NB4 (cell line): ENCODE data around the gene PLCH1.

Experiments used
- DNase-seq: peaks from one replicate; pipeline ENCODE4 v3.0.0; 2010; ENCODE audit warnings: low read depth
- H3K4me3 ChIP-seq: one replicate; pipeline ENCODE4 v1.5.1; 2011; ENCODE audit warnings: mild to moderate bottlenecking, low read depth, low read length, moderate library complexity
- MYC ChIP-seq: IDR thresholded peaks from 2 replicates; pipeline ENCODE4 v1.6.1; 2011; ENCODE audit warnings: low read depth, low read length
- POLR2A ChIP-seq: IDR thresholded peaks from 2 replicates; pipeline ENCODE4 v1.6.1; 2011; ENCODE audit warnings: mild to moderate bottlenecking; ENCODE audit not compliant: insufficient read length; ENCODE audit errors: extremely low read depth
- TF ChIP-seq, protein P1 (sequence below): IDR thresholded peaks from one replicate; pipeline ENCODE4 v1.5.1; 2012; ENCODE audit warnings: low read depth, low read length
- TF ChIP-seq, protein P2 (sequence below): IDR thresholded peaks from 2 replicates; pipeline ENCODE4 v1.6.1; 2011; ENCODE audit warnings: low read depth, low read length

The PLCH1 gene

DNA sequence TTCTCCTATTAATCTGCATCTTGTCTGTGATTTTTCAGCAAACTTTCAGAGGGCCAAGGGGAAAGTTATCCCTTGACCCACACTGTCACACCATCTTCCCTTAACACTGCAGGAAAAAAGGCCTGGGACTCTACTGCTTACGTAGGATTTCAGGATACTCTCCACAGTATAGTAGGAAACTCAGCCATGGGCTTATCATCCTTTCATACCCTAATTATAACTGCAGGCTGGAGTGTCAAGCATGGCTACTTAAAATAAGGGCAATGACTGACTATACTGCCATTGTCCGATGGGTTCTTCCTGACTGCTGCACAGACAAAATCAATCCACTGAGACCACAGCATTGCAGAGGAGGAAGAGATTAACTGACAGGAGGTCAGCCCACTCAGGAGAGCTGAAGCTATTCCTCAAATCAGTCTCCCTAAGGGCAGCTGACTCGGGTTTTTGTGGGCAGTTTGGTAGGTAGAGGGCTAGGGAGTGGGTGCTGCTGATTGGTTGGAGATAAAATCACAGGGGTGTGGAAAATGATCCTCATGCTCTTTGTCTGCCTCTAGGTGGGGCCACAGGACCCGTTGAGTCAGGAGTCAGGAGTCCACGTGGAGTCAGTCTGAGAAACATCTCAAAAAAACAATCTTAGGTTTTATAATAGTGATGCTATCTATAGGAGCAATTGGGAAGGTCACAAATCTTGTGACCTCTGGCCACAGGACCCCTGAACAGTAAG, 333.2 kb downstream of the PLCH1 start:
- peak; percentile 35 for DNase-seq
- TF ChIP-seq, protein P1, sequence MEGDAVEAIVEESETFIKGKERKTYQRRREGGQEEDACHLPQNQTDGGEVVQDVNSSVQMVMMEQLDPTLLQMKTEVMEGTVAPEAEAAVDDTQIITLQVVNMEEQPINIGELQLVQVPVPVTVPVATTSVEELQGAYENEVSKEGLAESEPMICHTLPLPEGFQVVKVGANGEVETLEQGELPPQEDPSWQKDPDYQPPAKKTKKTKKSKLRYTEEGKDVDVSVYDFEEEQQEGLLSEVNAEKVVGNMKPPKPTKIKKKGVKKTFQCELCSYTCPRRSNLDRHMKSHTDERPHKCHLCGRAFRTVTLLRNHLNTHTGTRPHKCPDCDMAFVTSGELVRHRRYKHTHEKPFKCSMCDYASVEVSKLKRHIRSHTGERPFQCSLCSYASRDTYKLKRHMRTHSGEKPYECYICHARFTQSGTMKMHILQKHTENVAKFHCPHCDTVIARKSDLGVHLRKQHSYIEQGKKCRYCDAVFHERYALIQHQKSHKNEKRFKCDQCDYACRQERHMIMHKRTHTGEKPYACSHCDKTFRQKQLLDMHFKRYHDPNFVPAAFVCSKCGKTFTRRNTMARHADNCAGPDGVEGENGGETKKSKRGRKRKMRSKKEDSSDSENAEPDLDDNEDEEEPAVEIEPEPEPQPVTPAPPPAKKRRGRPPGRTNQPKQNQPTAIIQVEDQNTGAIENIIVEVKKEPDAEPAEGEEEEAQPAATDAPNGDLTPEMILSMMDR, result no peak
- peak; percentile 13; the same call in 1 of the 2 replicates for TF ChIP-seq MYC

DNA sequence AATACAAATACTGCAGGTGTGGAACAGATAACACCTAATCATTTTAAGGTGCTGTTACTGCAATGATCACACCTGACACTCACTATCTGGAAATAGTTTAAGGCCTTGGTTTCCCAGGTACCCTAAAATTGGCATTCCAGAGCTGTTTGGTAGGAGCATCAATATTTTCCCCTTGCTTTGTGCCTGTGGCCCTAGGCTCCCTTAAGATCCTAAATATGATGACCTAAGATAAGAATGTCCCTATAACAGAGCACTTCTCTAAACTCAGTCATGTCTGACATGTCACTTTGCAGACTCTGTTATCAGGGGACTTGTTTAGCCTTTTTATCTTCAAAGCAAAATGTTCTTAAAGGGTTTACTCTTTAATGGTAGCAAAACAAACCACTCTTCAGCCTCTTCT, 335.5 kb downstream of the PLCH1 start:
- no peak overlapping the region for H3K4me3 ChIP-seq
- TF ChIP-seq, protein P2, sequence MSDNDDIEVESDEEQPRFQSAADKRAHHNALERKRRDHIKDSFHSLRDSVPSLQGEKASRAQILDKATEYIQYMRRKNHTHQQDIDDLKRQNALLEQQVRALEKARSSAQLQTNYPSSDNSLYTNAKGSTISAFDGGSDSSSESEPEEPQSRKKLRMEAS, result no peak
- TF ChIP-seq MYC (no peak), POLR2A (no peak)
- TF ChIP-seq, protein P1, result no peak

More for the DNA sequence above, 333.2 kb downstream of the PLCH1 start:
- H3K4me3 ChIP-seq, result no peak overlapping the region

DNA sequence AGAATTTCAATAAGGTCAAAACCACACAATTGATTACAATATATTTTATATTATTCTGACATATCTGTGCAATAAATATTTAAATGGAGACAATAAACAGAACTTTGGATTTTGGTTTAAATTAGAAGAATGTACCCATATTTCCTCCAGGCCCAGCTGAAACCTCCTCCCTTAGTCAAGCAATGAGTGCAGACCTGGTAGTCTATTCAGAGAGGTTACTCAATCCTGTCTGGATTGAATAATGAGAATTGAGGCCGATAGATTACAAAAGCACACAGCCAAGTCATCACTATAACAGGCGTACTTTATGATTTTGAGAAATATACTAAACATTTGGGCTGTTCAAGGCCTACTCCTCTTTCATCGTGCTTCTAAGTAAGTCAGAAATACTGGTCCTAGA, 336.9 kb downstream of the PLCH1 start:
- H3K4me3 ChIP-seq, result no peak overlapping the region
- no peak for DNase-seq
- TF ChIP-seq, protein P2, result no peak
- TF ChIP-seq, protein P1, result no peak
- TF ChIP-seq MYC (no peak), POLR2A (no peak)

More for the DNA sequence above, 335.5 kb downstream of the PLCH1 start:
- no peak for DNase-seq

DNA sequence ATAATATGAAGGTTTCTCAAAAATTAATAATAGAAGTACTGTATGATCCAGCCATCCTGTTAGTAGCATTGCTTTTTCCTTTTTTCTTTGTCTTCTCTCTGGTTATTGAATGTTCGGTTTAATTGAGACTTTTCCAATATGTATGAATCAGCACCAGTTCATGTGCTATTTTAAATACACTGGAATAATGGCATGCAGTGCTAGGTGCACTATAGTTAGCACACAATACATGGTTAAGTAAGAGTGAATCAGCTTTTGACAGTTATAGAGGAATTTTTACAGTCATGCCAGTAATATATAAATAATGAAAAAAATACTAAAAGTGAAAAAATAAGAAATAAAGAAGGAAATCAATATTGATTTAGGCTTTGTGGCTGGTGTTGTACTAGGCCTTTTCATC, 337.5 kb downstream of the PLCH1 start:
- TF ChIP-seq, protein P1, result no peak
- TF ChIP-seq POLR2A (no peak), MYC (no peak)
- TF ChIP-seq, protein P2, result no peak
- no peak for DNase-seq

DNA sequence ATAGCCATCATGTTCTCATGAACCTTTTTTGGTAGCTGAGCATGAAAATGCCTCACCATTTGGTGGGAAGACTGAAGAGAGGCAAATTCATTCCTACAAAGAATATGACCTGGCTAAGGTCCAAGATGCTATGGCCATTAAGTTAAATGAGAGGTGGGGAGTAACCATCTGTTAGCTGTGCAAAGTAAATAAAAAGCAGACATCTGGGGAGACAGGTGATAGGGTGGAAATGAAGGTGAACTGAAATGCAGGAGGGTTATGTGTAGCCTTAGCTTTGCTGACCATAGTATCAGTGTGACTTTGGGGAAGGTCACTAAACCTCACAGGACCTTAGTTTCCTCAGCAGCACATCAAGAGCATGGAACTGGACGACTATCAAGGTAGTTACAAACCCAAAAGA, 340.4 kb downstream of the PLCH1 start:
- DNase-seq, result no peak

More for the DNA sequence above, 337.5 kb downstream of the PLCH1 start:
- H3K4me3 ChIP-seq, result no peak overlapping the region

More for the DNA sequence above, 340.4 kb downstream of the PLCH1 start:
- H3K4me3 ChIP-seq, result no peak overlapping the region
- TF ChIP-seq, protein P2, result no peak
- TF ChIP-seq POLR2A, result no peak
- TF ChIP-seq, protein P1, result no peak
- no peak for TF ChIP-seq MYC
